Midbrain (tissue), 1 donor: ENCODE measurements around the gene MSANTD3.
A peak's percentile ranks its signal among the peaks of the same experiment; 100 is the strongest.
"Not testable (repeated sequence)": the region's sequence is repeated elsewhere in the genome, so short reads cannot be mapped to it uniquely, and the experiment has no call there.

ENCODE experiments used
- DNase-seq: peaks from one replicate; lab custom pipeline; 2025; lab: John Stamatoyannopoulos, UW

The MSANTD3 gene

GRCh38 chr9:100428871-100429654 is 2.1 kb downstream of the MSANTD3 start:
- no peak for DNase-seq

- DNase-seq, result no peak
Observed at GRCh38 chr9:100430286-100430940, 3.5 kb downstream of the MSANTD3 start.

DNA sequence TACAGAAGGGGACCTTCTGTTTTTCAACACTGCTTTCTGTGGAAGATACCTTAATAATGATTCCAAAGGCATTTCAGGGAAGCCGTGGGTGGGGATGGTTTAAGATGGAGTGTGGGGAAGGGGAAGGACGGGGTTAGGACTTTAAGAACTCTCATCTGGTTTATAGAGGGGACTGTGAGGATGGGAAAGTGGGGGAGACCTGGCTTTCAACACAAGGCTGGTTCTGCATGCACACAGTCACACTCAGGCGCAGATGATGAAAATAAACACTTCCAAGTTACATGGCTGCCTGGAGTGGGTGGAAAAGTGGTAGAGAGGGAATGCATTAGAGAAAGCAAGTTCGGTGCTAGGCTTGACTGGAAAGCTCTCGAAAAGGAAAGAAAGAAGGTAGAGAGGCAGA is 4.9 kb downstream of the MSANTD3 start:
- DNase-seq, result no peak

DNA sequence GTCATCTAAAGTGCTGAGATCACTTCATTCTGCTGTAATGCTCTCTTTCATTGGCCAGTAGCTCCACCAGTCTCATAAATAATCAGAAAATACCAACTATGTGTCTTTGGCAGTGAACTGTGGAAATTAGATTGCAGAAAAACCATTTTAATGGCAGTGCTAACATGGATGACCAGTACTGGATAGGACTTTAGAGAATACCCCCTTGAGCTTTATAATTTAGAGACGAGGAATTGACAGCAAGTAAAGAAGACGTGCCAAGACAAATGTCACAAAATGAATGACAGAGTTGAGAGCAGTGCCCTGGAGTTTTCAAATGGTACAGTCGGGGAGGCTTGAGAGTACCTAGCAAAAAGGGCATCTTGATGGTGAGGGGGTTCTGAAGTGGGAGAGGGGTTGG is 5.8 kb downstream of the MSANTD3 start:
- no peak for DNase-seq

GRCh38 chr9:100436571-100436970 is 9.6 kb downstream of the MSANTD3 start:
- no peak for DNase-seq

DNA sequence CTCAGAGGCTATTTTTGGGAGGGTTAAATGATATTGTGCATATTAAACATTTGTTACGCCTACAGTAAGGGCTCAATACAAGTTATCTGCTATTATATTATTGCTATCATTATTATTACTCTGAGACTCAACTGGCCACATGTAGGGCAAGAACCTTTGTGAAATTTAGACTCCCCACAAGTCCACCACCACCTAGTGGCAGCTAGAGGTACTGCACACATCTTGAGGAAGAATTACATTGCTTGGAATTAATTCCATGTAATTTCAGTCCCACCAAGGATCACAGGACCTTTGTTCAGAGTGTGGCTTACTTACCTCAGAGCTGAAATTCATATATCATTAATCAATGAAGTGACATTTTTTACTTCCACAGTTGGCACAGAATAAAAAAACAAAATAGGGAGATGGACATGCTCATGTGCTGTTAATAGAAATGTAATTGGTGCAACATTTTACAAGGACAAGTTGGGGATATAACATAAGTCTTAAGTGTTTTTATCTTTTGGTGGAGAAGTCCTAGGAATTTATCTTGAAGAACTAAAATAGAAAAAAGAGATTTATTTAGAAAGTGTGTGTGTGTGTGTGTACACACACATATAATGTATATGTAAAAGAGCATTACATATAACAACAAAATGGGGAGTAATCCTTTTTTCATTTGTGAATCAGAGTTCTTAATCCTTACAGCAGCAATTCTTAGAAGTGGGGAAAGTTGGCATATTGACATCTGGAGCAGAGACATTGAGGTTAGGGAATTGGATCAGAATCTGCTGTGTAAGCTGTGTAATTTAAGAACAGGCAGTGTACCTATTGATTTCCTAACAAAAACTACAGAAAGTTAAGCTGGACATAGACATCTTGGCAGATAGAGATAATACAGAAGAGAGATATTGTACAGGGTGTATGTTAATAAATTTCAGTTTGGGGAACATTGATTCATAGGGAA is 11.2 kb downstream of the MSANTD3 start:
- peak; percentile 68 for DNase-seq

DNA sequence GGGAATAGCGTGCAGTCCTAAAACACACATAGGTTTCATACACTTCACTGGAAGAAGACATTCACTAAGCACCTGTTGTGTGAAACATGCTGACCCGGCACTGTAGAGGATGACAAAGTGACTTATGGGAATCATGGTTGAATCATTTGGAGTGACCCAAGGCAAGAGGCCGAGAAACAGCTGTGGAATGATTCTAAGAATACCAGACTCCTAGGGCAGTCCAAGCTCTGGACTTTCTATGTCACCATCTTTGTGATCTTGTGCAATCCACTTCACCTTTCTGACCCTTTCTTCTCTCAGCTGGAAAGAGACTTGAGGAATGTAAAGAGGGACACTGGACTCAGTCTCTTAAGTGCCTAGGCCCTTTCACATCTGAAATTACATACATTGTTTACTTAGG is 13.1 kb downstream of the MSANTD3 start:
- no peak for DNase-seq

GRCh38 chr9:100440487-100440886 is 13.5 kb downstream of the MSANTD3 start:
- not testable (repeated sequence) for DNase-seq

DNA sequence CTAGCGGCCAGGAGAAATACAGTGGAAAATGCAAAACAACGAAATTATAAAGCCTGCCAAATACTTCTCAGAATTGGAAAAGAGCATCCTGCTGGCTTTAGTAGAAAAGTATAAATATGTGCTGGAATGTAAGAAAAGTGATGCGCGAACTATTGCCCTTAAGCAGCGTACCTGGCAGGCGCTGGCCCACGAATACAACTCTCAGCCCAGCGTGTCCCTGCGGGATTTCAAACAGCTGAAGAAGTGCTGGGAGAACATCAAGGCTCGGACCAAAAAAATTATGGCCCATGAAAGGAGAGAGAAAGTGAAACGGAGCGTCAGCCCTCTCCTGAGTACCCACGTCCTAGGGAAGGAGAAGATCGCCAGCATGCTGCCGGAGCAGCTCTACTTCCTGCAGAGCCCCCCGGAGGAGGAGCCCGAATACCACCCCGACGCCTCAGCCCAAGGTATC is 15.0 kb downstream of the MSANTD3 start:
- no peak for DNase-seq

- DNase-seq, result no peak
Observed at GRCh38 chr9:100443781-100444768, 17.1 kb downstream of the MSANTD3 start.

- peak; percentile 41 for DNase-seq
Observed at GRCh38 chr9:100445161-100445902, 18.4 kb downstream of the MSANTD3 start.

- DNase-seq, result no peak
Observed at GRCh38 chr9:100445903-100446549, 19.1 kb downstream of the MSANTD3 start.

DNA sequence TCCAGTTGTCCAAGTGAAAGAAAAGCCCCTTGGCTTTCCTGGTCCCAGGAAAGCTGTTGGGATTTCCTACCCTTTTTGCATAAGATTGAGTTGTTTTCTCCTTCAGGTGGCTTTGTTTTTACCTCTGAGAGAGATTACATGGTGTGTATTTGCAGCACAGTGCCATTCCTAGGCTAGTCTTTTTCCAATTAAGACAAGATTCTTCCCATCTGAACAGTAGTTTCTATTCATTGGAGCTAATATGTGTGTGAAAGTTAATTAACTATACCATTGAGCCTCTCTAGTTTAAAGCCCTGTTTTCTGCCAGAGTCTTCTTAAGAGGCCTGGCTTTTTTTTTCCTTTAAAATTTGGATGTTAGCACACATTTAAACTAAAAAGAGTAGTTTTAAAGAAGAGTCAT is 20.1 kb downstream of the MSANTD3 start:
- no peak for DNase-seq

GRCh38 chr9:100448266-100448665 is 21.3 kb downstream of the MSANTD3 start:
- DNase-seq, result no peak

GRCh38 chr9:100449420-100449819 is 22.5 kb downstream of the MSANTD3 start:
- no peak for DNase-seq

DNA sequence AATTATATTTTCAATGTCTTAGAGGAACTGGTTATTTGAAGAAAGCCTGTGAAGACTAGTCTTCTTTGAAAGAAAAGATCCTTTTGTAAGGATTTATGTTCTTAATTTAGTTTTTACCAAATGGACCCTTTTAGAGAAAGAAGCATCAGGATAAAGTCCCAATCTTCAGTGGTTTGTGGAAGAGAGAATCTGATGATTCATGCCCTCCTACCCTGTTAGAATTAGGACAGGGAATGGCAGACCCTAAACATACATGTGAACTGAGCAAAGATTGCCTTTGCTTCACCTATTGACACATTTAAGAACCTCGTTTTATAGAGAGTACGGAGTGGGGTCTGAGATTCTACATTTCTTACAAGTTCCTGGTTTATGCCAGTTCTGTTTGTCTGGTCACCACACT is 26.0 kb downstream of the MSANTD3 start:
- no peak for DNase-seq

- no peak for DNase-seq
Observed at GRCh38 chr9:100455470-100455869, 28.5 kb downstream of the MSANTD3 start.

- DNase-seq, result no peak
Observed at GRCh38 chr9:100457517-100457916, 30.6 kb downstream of the MSANTD3 start.

GRCh38 chr9:100459963-100460362 is 33.0 kb downstream of the MSANTD3 start:
- DNase-seq, result no peak

- peak; percentile 41 for DNase-seq
Observed at GRCh38 chr9:100465274-100465673, 38.3 kb downstream of the MSANTD3 start.
